HG03064 (cell line): ENCODE measurements around the gene MKS1.

Experiments
- ATAC-seq: cut with Tn5 transposase; IDR thresholded peaks from one replicate; pipeline ENCODE4 v1.9.1; 2021; ENCODE audit warnings: low read depth; ENCODE audit not compliant: unreplicated experiment

The MKS1 gene

DNA sequence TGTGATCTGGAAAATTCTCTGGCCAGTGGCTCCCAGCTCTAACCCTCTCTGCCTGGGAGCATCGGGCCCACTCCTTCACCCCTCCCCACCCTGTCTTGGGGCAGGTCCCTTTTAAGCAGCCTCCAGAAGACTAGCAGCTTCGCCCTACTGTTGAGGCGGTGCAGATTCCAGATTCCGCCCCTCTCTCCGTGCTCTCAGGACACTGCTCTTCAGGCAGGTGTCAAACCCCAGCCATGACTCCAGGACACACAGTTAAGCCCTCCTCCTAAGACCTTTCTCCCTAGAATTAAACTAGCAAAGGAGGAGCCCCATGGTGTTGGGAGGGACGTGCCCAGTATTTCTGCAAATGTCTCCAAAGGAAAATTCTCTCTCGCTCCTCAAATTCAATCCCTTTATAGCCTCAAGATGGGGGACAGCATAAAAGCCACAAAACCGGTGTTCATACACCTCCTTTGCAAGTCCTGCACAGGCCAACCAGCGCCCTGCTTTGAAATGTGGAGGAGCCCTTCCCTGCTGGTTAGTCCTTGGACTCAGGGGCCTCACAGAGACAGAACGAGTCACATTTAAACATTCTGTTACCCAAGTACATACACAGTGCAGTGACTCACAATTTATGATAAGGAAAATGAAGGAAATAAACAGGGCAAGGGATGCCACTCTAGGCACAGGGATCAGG is 26.5 kb upstream of the MKS1 start:
- ATAC-seq: no peak

GRCh38 chr17:58244963-58245362 is 25.9 kb upstream of the MKS1 start:
- ATAC-seq: no peak

- ATAC-seq: no peak
Measured at GRCh38 chr17:58242171-58242784, 23.2 kb upstream of the MKS1 start.

DNA sequence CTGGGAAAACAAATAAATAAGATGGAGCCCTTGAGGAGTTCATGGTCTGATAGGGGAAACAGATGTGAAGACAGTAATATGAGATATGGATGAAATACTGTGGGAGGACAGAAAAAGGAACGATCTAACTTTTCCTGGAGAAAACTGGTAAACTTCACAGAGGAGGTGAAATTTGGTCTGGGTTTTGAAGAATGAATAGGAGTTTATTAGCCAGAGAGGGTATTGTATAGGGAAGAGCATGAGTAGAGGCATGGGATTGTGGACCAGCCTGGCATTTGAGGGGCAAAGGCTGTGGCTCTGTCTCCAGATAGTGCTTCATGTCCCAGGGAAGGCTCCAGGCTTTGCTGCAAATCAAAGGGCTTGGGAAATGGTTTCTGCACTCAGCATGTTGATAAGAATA is 20.9 kb upstream of the MKS1 start:
- ATAC-seq: no peak

GRCh38 chr17:58238147-58238634 is 19.1 kb upstream of the MKS1 start, which contains the start of gene LPO:
LPO (plus strand) TSS chr17:58238584; CDS start chr17:58242980, 4,396 bp downstream.
- ATAC-seq: no peak

DNA sequence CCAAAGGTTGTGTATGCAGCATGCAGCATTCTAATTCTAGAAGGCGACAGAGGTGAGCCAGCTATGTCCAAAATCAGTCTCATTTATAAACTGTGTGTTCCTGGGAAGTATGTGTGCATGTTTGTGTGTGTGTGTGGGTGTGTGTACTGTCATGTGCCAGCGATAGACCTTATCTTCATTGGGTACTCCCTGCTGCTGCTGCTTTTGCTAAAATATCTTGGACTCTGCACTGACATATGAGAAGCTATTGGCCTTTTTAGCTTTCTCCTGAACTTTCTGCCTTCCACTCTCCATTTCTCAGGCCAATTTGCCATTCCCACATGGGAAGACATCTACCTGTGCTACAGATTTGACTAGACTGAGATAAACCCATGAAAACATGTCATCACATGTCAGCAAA is 17.3 kb upstream of the MKS1 start:
- ATAC-seq: no peak

DNA sequence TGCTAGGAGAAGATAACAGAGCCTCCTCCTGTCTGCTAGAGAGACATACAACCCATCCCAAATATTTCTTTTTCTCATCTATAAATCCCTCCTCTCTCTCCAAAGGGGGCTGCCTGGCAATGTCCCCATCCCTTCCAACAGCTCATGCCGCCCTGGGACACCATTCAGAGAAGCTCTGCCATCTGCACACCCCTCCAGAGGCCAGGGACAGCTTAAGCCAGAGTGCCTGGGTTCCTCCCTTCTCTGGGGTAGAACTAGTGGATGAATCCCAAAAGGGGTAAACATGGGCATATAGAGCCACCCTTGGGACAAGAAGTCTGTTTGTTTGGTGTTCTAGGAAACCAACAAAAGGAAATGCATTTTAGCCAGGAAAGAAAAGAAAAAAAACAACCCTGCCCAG is 16.8 kb upstream of the MKS1 start:
- ATAC-seq: no peak

GRCh38 chr17:58234512-58234911 is 15.5 kb upstream of the MKS1 start:
- no peak for ATAC-seq

DNA sequence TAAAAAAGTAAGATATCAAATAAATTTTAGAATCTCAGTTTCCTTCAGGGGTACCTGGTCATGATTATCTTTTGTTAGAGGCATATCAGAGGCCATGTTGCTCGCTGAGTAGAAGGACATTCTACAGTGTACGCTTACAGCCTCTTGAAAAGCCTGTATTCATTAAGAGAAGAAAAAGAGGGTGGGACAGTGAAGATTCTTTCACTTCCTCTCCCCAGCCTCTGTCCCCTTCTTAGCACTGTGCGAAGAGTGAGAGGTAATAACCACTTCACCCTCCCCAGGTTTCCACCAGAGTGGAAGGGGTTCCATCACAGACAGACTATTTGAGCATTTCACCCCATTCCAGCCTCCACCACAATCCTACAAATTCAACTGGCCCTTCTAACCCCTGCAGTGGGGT is 14.5 kb upstream of the MKS1 start:
- ATAC-seq: peak; percentile 68

- ATAC-seq: peak; percentile 67
Measured at GRCh38 chr17:58232707-58233156, 13.7 kb upstream of the MKS1 start.

GRCh38 chr17:58231641-58232040 is 12.6 kb upstream of the MKS1 start:
- ATAC-seq: no peak

GRCh38 chr17:58229881-58230280 is 10.8 kb upstream of the MKS1 start:
- ATAC-seq: no peak

GRCh38 chr17:58229384-58229783 is 10.3 kb upstream of the MKS1 start:
- no peak for ATAC-seq

- ATAC-seq: no peak
Measured at GRCh38 chr17:58228679-58229078, 9.6 kb upstream of the MKS1 start.

- ATAC-seq: no peak
Measured at GRCh38 chr17:58227733-58228132, 8.7 kb upstream of the MKS1 start.

DNA sequence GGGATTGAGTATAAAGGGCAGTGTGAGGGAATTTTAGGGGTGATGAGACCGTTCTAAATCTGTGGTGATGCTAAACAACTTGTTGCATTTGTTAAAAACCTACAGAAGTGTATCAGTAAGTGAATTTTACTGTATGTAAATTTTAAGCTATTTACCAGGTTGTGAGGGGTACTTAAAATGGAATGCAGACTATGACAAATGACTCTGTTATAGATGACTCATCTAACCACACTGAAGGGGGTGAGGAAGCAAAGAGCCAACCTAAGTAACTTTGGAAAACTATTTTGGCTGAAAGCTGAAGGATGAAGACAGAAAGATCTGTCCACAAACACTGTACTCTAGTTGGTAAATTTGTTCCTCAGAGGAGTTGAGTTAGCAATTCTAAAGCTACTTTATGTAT is 5.3 kb upstream of the MKS1 start:
- no peak for ATAC-seq

GRCh38 chr17:58219789-58220183 is 731 bp upstream of the MKS1 start:
- ATAC-seq: no peak

DNA sequence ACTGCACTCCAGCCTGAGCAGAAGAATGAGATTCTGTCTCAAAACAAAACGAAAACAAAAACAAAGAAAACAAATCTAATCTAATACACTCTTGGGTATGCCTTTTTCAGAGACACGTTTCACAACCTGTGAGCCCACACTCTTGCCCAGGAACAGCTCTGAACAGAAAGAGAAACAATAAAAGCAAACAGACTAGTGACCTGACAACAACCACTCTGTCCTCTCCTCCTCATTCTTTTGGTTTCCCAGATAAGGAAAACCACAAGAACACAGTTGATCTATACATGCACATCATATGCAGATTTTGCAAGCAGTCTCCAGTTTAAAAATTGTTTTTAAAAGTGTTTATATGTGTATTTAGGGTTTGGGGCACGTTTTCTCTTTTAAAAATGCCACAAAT is 1.3 kb downstream of the MKS1 start:
- no peak for ATAC-seq

GRCh38 chr17:58215685-58216084 is 3.4 kb downstream of the MKS1 start:
- ATAC-seq: no peak

DNA sequence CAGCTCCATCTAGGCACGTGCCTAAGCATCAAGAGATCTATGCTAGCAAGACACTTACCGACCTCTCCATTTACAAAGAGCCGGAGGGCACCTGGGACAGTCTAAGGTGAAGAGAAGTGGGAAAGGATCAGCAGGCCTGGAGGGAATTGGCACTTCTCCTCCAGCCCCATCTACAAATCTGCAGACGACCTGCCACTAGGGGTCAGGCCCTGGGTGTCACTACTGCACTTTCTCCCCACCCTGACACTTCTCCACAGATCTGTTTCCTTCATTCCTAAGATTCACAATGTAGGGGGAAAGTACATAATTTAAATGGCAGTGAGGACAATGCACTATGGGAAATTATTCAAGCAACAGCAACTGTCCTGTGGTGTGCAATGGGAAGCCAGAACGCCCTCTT is 8.1 kb downstream of the MKS1 start:
- ATAC-seq: no peak

GRCh38 chr17:58208344-58208743 is 10.7 kb downstream of the MKS1 start:
- ATAC-seq: no peak

- no peak for ATAC-seq
Measured at GRCh38 chr17:58207451-58207850, 11.6 kb downstream of the MKS1 start.
